GM21447 (cell line): ENCODE data around the gene TNS3.

Experiments
- ATAC-seq: cut with Tn5 transposase; IDR thresholded peaks from one replicate; pipeline ENCODE4 v1.9.1; 2021; ENCODE audit not compliant: unreplicated experiment

Gene TNS3

DNA sequence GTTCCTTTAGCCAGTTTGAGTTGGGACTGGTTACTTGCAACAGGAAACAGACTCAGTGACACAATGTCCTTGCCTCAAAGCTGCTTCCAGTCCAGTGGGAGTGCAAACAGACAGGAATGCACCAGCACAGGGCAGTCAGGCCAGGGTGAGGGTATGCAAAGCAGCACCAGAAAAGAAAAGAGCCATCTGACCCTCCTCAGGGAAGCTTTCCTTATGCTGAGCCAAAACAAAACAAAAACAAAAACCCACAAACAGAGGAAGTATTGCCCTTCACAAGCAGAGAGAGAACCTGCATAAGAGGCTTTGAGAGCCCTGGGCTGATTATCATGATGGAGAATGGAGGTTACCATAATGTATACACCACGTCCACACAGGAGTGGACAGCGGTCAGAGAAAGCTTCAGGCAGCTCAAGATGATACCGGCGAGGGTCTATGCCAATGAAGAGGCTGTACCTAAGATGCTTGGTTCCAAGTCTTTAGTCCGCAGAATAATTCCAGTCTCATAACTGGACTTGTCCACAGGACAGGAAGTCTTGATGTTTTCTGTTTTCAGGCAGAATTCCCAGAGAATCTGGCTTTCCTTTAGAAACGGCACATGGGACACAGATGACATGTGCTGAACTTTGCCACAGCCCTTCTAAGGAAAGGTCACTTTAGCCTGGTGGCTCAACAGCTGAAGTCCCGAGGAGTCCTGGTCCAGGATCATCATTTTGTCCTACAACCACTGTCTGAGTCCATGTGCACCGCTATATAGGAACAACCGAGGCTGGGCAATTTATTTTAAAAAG is 263.3 kb downstream of the TNS3 start:
- ATAC-seq: peak; percentile 89

DNA sequence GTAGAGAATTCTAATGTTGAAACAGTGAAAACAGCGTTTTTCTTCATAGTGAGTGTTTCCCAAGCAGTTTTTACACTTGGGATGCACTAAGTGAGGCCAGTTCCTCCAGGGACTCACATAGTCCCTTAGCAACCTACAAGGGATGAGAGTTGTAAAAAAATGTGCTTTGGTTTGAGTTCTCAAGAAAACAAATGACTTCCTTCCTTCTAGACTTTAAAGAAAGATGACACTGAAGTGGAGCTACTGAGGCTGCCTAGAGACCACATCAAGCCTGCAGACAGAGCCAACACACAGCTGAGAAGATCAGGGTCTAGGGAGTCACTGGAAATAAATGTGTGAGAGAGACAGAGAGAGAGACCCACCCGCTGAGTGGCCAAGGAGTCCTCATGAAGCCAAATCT is 264.4 kb downstream of the TNS3 start:
- ATAC-seq: no peak

DNA sequence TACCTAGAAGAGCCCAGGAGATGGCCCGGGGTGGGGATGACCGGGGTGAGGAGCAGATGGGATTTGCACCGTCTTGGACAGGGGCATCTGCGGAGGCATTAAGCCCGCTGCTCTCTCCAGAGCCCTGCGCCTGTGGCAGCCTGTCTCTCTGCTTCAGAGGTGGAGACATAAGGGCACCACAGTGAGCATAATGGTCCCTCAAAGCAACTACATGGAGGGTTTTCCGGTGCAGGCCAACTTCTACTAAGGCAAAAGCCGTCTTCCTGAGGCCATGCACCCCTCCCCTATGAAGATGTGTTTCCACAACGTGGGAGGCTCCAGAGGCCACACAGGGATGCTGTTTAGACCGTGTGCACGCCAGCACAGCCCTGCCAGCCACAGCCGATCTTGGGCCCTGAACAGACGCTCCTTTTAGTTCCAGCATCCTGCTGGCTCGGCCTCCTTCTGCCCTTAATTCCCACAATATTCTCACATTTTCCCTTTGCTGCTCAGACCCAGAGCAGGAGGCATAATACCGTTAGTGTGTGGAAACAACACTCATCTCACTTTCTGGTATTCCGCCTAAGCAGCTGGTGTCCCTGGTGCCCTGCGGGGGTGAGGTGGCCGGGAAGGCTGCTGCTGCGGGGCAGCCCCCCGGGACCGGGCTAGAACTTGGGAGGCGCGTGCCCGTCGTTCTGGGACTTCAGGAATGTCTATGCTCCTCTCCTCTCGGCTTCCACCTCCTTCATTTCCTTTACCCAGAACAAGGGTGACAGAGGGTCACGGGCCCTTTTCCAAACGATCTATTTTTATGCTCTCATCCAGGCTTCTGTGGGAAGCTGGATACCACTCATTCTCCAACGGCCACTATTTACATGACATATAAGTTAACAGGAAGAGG is 266.9 kb downstream of the TNS3 start:
- no peak for ATAC-seq

DNA sequence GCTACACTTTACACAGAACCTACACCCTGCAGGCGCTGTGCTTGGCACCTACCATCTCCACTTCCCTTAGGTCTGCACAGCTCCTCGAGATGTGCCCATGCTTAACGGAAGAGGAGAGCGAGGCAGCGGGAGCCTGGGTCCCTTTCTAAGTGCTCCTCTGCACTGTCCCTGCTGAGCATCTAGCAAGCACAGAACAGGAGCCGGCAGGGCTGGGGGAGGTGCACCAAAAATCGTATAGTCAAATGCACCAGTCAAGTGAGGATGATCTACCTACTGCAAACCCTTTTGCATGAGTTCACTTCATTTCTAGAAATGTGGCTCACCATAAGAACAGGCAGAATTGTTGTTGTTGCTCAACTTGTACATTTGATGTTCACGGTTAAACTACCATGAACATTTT is 267.7 kb downstream of the TNS3 start:
- ATAC-seq: no peak

DNA sequence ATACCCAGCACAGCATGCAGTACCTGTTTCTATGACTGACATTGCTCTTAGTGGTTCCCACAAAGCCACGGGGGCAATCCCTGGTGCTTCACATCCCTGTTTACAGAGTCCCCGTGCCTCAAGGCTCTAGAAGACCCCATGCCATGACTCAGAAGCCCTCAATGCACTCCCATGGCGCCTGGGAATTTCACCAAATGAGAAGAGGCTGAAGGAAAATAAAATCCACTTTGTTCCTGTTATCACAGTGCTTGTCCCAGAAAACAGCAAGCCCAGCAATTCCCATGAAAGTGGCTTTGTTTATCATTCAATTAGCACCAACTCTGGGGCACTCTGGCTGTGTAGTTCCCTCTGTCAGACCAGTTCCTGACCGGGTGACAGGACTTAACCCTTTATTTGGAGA is 268.3 kb downstream of the TNS3 start:
- ATAC-seq: no peak

DNA sequence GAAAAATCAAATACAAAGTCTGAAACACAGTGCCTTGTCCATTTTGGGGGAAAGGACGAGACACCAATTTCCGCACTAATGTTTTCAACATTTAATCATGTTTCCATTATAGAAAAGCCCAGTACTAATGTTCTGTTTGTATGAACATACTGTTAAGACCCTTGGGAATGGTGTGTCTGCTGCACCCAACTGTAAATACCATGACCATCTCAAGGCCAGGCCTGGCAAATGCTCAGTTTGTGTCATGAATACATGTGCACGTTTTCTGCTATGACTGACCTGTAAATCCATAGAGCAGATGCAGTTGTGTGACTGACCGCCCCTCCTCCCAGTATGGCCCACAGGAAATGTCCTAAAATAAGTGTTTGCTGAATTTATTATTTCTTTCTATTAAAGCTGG is 270.0 kb downstream of the TNS3 start:
- no peak for ATAC-seq

DNA sequence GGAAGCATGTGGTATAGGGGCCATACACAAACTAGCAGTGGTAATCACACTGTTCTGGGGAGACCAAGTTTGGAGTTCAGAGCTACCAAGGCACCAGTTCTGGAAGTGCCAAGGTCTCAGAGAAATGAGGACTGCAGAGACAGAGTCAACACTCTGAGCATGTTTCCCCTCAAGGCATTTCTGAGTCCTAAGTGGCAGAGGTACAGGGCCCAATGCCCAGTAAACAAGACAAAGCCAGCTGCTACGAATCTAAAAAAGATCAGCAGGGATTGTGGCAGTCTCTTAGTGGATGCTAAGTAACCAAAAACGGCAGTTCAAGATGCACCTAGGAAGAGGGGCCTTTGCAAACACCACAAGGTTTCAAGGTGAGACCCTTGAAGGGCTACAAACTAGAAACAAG is 271.9 kb downstream of the TNS3 start:
- ATAC-seq: no peak

DNA sequence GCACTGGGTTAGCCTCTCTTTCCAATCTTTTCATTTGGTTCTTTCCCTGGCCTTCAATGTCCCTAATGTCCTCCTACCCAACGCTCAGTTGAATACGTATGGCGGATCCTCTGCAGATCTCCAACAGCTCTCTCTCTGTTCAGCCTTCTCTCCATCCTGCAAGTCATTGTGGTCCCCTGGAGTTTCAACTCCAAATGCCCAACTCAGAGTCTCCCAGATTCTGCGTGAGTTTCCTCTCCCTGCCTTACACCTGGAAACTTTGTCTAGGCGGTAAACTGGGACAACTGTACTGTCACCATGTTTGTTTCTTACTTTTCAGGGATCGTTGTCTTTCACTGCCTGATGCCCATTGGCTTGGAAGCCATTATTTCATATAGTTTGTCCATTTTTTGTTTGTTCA is 273.1 kb downstream of the TNS3 start:
- ATAC-seq: no peak

DNA sequence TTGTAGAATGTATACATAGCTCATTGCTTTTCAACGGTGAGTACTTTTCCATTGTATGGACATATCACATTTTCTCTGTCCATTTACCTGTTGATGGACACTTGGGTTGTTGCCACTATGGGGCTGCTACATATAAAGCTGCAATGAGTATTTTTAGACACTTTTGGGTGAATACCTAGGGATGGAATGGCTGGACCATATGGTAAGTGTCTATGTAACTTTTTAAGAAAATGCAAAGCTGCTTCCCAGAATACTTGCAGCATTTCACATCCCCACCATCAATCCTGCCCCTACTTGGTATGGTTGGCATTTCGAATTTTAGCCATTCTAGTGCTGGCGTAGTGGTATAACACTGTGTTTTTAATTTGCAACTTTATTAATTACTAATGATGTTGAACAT is 274.6 kb downstream of the TNS3 start:
- ATAC-seq: no peak

DNA sequence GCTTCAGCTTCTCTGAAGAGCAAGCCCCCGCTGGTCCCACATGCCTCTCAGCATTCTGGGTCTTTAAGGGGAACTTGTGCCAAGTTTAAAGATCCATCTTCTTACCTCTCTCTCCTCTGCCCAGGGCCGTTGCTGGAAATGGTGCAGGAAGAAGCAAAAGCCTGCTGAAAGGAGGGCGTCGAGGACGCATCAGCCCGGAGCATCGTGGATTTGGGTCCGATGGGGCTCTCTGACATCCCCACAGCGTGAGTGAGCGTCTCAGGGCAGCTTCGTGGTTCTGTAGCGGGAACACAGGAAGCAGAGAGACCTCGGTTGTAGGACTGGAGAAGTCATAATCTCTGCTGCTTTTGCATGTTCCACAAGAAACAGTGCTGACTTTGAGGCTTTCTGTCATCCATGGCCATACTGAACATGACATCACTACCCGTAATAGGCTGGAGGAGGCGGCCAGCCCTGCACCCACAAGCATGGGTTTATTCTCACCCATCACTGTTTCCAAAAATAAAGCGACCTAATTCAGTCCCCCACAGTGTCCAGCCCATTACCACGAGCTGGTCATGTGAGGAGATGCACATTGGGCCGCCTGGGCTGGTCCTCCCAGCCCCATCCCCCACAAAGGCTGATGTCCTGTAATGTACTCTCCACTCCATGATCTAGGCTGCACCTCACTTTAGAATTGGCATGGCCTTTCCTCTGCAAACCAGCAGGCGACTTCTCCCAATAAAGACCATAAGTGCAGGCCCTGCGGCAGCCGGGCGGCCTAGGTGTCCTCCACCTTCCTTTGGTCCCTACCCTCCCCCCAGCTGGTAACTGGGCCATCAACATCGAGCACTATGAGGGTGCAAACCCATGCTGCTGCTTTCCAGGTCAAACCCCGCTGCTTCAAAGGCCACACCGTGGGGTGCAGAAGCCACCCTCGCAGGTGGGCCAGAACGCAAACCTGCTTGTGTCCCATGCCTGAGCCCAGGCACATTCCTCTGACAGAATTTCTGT is 276.9 kb downstream of the TNS3 start:
- no peak for ATAC-seq

DNA sequence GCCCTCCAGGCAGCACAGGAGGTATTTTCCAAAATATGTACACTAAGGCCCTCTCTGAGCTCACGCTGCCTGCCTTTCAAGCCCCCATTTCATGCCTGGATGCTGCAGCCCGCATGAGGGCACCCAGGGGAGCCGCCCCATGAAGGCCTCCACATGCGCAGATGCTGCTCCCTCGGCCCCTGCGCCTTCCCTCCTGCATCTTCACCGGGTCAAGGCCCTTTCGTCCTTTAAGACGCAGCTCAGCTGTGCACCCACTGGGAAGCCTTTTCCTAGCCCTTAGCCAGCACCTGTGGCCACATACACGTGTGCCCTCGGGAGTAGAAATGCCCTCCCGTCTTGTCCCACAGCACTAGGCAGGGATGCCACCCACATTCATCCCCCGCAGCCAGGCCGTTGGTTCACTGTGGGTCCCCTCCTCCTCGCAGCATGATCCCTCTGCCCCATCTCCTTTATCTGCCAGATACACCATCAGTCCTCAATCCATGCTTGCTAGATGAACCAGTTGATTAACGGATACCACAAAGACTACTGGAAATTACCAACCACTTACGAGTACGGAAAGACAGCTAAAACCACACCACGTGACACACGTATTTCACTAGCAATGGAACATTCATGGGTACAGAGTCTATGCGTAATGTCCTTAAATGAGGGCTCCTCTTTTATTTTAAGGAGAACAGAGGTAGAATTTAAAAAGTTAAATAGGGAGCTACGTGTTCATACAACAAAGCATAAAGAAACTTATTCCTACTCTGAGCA is 278.0 kb downstream of the TNS3 start:
- ATAC-seq: no peak

DNA sequence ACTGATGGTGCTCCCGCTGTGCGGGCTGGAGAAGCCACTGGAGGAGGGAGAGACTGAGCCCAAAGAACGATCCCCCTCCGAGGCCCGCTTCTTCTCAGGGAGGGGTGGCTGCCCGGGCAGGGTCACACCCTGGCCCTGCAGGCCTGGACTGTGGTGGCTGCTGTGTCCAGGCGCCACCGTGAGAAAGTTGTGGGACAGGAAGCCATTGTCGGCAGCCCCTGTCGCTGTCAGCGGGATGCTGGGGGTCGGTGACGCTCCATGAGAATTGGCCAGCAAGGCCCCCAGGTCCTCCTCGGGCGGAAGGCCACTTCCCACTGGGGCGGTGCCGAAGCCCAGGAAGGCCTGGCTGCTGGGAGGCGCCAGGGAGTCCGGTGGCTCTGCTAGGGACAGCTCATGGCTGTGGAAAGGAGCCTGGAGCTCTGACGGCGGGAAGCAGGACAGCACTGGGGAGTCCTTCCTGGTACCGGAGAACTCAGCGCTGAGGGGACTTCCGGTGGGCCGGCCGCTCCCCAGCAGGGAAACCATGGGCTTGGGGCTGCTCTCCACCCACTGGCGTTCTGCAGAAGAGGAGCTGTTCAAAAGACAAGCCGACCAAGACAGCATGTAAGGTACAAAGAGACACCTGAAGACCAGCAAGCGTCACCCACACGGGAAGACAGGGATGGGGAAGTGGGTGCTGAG is 278.8 kb downstream of the TNS3 start:
- ATAC-seq: no peak

DNA sequence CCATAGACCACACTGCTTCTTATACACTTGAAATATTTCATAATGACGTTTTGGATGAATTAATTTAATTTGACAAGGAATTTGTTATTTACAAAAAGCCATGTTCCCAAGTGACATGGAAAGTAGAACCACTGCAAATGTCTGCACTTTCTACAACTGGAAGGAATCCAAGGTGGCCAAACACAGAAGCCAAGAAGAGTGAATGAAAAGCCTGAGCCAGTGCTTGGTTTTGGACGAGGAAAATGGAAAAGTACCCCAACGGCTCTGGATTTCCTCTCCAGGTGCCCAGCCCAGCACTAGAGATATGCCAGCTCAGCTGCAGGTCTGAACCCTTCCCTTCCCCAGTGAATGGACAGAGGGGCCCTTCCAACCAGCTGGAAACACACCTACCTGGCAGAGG is 279.4 kb downstream of the TNS3 start:
- ATAC-seq: no peak

DNA sequence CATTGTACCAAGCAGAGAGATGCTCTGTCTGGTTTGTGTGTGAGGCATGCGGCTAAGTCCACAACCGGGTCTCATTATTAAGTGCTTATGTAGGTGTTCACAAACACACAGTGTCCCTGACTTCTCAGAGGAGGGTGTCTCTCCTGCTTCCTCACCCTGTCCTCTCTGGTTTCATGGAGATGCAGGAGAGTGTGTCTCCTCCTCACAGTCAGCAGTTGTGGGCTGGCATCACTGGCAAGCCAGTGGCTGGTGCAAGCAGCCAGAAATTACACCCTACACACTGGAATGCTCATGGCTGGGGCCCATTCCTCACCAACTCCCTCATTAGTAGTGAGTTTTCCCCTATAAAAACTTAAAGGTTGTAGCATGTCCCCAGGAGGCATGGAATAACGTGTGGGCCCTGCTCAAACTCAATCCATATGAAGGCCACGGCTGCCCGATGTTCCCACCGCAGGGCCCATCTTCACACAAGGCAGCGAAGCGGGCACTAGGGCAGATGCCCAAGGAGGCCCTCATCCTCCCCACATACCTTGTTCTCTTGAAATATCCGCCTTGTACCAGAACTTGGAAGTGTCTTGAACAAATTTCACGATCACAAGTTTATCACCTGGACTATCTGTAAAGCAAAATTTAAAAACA is 280.1 kb downstream of the TNS3 start:
- ATAC-seq: no peak

DNA sequence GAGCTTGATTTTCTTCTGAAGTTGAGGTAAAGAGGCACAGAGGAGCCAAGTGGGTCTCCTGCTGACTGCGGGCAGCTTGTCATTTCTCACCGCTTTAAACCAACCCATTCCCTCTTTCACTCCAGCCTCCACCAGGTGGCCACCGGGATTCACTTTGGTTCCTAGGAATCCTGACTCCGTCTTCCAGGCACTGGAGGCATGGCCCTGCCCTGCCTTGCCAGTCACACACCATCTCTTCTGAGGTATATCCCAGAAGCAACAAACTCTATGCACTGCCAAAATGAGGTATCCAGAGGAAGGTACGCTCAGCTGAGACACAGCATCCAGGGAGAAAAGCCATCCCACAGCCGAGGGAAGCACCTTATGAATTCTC is 280.8 kb downstream of the TNS3 start:
- ATAC-seq: no peak

DNA sequence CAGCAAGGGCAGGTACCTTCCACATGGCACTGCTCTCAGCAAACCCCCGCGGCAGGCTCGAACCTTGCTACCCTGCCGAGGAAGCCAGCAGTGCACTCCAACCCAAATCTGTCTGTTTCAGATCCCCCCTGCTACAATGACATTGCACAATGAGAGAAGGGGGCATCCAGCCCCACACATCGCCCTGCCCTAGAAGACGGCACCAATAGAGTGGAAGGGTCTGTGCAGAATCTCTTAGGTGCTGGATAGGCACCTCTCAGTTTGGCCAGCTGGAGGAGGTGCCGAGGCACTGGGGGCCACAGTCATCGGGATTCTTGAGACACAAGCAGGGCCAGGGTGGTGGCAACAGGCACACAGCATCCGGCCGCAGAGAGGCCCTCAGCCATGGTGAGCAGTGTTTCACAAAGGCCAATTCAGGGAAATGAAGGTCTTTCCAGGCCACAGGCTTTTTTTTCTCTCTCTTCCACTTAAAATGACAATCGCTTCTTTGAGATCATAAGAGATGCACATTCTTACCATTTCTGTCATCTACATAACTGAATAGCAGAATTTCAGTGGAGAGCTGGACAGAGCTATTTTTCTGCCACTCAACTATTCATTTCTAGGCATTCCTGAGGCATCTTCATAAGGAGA is 281.3 kb downstream of the TNS3 start:
- no peak for ATAC-seq

DNA sequence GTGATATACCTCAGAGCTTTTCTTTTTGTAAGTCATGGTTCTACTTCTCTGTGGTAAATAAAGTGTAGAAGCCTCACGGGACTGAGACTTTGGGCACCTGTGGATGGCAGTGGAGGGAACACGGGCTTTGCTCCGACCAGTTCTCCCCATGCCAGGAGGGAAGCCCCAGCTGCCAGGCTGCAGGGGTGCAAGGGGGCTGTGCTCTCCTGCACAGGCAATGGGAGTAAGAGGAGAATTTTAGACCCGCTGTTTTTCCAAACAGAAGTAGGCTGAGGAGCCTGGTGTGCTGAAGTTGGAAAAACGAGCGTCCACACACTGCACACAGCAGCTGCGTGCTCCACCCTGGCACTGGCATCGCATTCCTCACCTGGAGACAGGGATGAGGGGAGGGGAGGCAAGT is 282.4 kb downstream of the TNS3 start:
- no peak for ATAC-seq

DNA sequence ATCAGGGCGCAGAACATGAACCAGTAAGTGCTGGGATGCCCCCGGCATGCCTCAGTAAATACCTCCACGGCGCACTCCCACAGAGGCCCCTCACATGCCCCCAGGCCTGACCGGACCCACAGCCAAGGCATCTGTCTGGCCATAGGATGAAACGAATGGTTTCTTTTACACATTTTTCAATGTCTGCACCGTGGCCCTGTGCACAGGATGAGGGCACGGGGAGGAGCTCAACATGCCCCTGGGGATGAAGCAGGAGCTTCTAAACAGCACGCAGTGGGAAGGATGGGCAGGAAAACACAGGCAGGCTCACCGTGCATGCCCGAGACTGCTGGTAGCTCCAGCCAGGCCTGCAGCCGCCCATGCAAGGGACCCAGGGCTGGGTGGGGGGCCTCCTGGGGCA is 283.3 kb downstream of the TNS3 start:
- ATAC-seq: no peak

DNA sequence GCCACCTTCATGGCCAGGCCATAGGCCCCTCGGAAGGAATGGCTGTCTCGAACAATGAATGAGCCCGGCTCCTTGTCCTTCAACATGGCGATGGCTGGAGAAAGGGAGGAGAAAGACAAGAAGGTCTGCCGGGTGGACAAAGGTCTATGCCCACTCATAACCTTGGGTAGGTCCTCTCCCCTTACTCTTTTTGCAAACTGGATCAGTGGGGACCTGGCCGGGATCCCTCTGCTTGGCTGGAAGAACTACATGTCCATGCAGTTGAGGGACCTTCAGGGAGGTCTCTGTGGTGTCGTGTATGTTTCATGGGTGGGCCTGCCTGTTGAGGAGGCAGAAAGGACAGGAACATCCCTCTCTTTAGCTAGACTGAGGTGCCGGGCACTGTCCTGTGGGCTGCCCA is 284.8 kb downstream of the TNS3 start:
- ATAC-seq: no peak
